Liver (tissue), 9 donors: ENCODE data around the gene LCA5L. TPM values are rescaled to one million over a fixed set of nuclear protein-coding genes. Genes with fewer than 3 reads are reported as not detected.
A peak's percentile ranks its signal among the peaks of the same experiment; 100 is the strongest.

Experiments used
- DNase-seq: peaks from one replicate; pipeline ENCODE4 v3.0.0-alpha.2; 2017; ENCODE audit warnings: low spot score
- H3K27ac ChIP-seq, 2 donors: one replicate each; pipeline ENCODE4 v1.7.0; 2013; ENCODE audit warnings: inconsistent platforms in 2 of 2, low read length in 2 of 2, control low read depth in 1 of 2, low read depth in 1 of 2, mild to moderate bottlenecking in 1 of 2
- H3K27me3 ChIP-seq, 4 donors: one replicate each; pipeline versions ENCODE4 v1.6.1 to v1.7.0; 2013; ENCODE audit warnings: low read length in 3 of 4, inconsistent platforms in 1 of 4, mild to moderate bottlenecking in 1 of 4, moderate library complexity in 1 of 4; ENCODE audit not compliant: control insufficient read depth in 4 of 4, insufficient read depth in 4 of 4
- H3K36me3 ChIP-seq, 4 donors: one replicate each; pipeline versions ENCODE4 v1.6.1 to v1.7.0; 2013; ENCODE audit warnings: low read length in 3 of 4, mild to moderate bottlenecking in 3 of 4, low read depth in 1 of 4, moderate library complexity in 1 of 4; ENCODE audit not compliant: control insufficient read depth in 4 of 4, insufficient read depth in 3 of 4
- H3K4me1 ChIP-seq, 4 donors: one replicate each; pipeline versions ENCODE4 v1.6.1 to v1.7.0; 2013; ENCODE audit warnings: low read length in 3 of 4, mild to moderate bottlenecking in 3 of 4, moderate library complexity in 1 of 4; ENCODE audit not compliant: control insufficient read depth in 4 of 4, insufficient read depth in 4 of 4
- H3K4me3 ChIP-seq, 3 donors: one replicate each; pipeline versions ENCODE4 v1.6.1 to v1.7.0; 2013; ENCODE audit warnings: low read length in 3 of 3, control low read depth in 1 of 3, low read depth in 1 of 3, mild to moderate bottlenecking in 1 of 3
- H3K9ac ChIP-seq, 2 donors: one replicate each; pipeline ENCODE4 v1.7.0; 2013; ENCODE audit warnings: low read length in 2 of 2, mild to moderate bottlenecking in 2 of 2, moderate library complexity in 2 of 2, control low read depth in 1 of 2, low read depth in 1 of 2
- H3K9me3 ChIP-seq, 4 donors: one replicate each; pipeline versions ENCODE4 v1.6.1 to v1.7.0; 2013; ENCODE audit warnings: low read length in 3 of 4; ENCODE audit not compliant: control insufficient read depth in 4 of 4
- ATF3 ChIP-seq: IDR thresholded peaks from 2 replicates; pipeline ENCODE4 v1.6.1; 2016; ENCODE audit warnings: antibody characterized with exemption
- EGR1 ChIP-seq, 2 donors: IDR thresholded peaks; 2 replicates each; pipeline ENCODE4 v1.6.1; 2016 to 2018; ENCODE audit warnings: antibody characterized with exemption in 2 of 2, low read depth in 2 of 2
- FOXA1 ChIP-seq: IDR thresholded peaks from 2 replicates; pipeline ENCODE4 v1.6.1; 2016; ENCODE audit warnings: antibody characterized with exemption
- GABPA ChIP-seq, 2 donors: IDR thresholded peaks in 1 of 2; conservative IDR thresholded peaks in 1 of 2; 2 replicates each; pipeline ENCODE4 v1.6.1; 2016; ENCODE audit warnings: antibody characterized with exemption in 2 of 2, mild to moderate bottlenecking in 1 of 2, moderate library complexity in 1 of 2
- HNF4A ChIP-seq, 2 donors: conservative IDR thresholded peaks; 2 replicates each; pipeline ENCODE4 v1.6.1; 2016; ENCODE audit warnings: antibody characterized with exemption in 2 of 2, mild to moderate bottlenecking in 2 of 2
- HNF4G ChIP-seq: IDR thresholded peaks from 2 replicates; pipeline ENCODE4 v1.6.1; 2016; ENCODE audit warnings: antibody characterized with exemption
- JUND ChIP-seq, 2 donors: IDR thresholded peaks; 2 replicates each; pipeline ENCODE4 v1.6.1; 2016; ENCODE audit warnings: antibody characterized with exemption in 2 of 2
- NR2F2 ChIP-seq: IDR thresholded peaks from 2 replicates; pipeline ENCODE4 v1.6.1; 2016; ENCODE audit warnings: antibody characterized with exemption
- RAD21 ChIP-seq, 2 donors: IDR thresholded peaks; 2 replicates each; pipeline ENCODE4 v1.6.1; 2016; ENCODE audit warnings: antibody characterized with exemption in 2 of 2, mild to moderate bottlenecking in 2 of 2
- SP1 ChIP-seq: IDR thresholded peaks from 2 replicates; pipeline ENCODE4 v1.6.1; 2018; ENCODE audit warnings: antibody characterized with exemption, mild to moderate bottlenecking
- TAF1 ChIP-seq: conservative IDR thresholded peaks from 2 replicates; pipeline ENCODE4 v1.6.1; 2016; ENCODE audit warnings: antibody characterized with exemption, mild to moderate bottlenecking
- YY1 ChIP-seq: IDR thresholded peaks from 2 replicates; pipeline ENCODE4 v1.6.1; 2016; ENCODE audit warnings: antibody characterized with exemption, mild to moderate bottlenecking
- WGBS: extraction: QIAGEN DNeasy Blood & Tissue Kit; methylation state at CpG from one replicate; pipeline ENCODE4 v1.1.7; 2013; 5-methylcytosine and 5-hydroxymethylcytosine counted together
- polyA plus RNA-seq, 2 donors: library from polyadenylated mRNA; stranded (reverse) in 1 of 2; unstranded in 1 of 2; fragments of 200-250 nt in 1 of 2; fragments of >200 nt in 1 of 2; fragmentation: Nextera tagmentation in 1 of 2; extraction: Ambion mirVana in 1 of 2; gene quantifications; one replicate each; pipeline versions ENCODE4 v1.2.1 to v1.2.3, GENCODE V29; 2013 to 2015
- total RNA-seq, 2 donors: library from RNA; depleted of rRNA; stranded (reverse); fragments of >200 nt; gene quantifications; one replicate each; pipeline ENCODE4 v1.2.3, GENCODE V29; 2014
- TF ChIP-seq, protein P1 (sequence below): IDR thresholded peaks from 2 replicates; pipeline ENCODE4 v1.6.1; 2016; ENCODE audit warnings: antibody characterized with exemption
- TF ChIP-seq, protein P2 (sequence below): IDR thresholded peaks from 2 replicates; pipeline ENCODE4 v1.6.1; 2016; ENCODE audit warnings: antibody characterized with exemption, mild to moderate bottlenecking
- TF ChIP-seq, protein P3 (sequence below): IDR thresholded peaks from 2 replicates; pipeline ENCODE4 v1.6.1; 2016; ENCODE audit warnings: antibody characterized with exemption
- donor health status: healthy.
- donor health status: healthy.
- donor health status: healthy.
- donor health status: healthy.
- donor health status: healthy.

LCA5L gene
- total and polyA plus RNA-seq, 4 donors: 0.19 to 1.6 (median 0.99) TPM

DNA sequence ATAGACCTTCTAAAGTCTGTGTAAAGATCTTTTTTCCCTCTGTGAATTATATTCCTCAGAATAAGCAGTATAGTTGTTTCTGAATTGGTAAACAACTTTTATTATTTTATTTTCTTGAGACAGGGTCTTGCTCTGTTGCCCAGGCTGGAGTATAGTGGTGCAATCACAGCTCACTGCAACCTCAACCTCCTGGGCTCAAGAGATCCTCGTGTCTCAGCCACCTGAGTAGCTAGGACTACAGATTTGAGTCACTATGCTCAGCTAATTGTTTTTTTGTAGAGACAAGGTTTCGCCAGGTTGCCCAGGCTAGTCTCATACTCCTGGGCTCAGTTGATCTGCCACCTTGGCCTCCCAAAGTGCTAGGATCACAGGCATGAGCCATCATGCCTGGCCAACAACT, 70.1 kb downstream of the LCA5L start:
- Histone ChIP-seq H3K27me3 (no peaks in the 10 kb centered on the region), H3K9ac (no peak overlapping the region), H3K27ac (no peak overlapping the region), H3K4me1 (peaks cover 0 to 6% (median 1%) of the 10 kb centered on the region in 4 donors), H3K36me3 (no peaks in the 10 kb centered on the region), H3K4me3 (no peak overlapping the region), H3K9me3 (no peaks in the 10 kb centered on the region)
- DNase-seq: no peak
- TF ChIP-seq JUND (IDR thresholded peaks at IDR 0.05) (no peak), RAD21 (IDR thresholded peaks at IDR 0.05) (no peak), HNF4G (no peak), NR2F2 (no peak), YY1 (no peak), GABPA (IDR thresholded peaks at IDR 0.05 in 1 of 2, conservative IDR thresholded peaks at IDR 0.05 in 1 of 2) (no peak), FOXA1 (no peak), EGR1 (IDR thresholded peaks at IDR 0.05; ENCODE audit: low read depth in 2 of 2) (no peak)
- TF ChIP-seq, protein P1, sequence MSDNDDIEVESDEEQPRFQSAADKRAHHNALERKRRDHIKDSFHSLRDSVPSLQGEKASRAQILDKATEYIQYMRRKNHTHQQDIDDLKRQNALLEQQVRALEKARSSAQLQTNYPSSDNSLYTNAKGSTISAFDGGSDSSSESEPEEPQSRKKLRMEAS: no peak
- TF ChIP-seq, protein P2, sequence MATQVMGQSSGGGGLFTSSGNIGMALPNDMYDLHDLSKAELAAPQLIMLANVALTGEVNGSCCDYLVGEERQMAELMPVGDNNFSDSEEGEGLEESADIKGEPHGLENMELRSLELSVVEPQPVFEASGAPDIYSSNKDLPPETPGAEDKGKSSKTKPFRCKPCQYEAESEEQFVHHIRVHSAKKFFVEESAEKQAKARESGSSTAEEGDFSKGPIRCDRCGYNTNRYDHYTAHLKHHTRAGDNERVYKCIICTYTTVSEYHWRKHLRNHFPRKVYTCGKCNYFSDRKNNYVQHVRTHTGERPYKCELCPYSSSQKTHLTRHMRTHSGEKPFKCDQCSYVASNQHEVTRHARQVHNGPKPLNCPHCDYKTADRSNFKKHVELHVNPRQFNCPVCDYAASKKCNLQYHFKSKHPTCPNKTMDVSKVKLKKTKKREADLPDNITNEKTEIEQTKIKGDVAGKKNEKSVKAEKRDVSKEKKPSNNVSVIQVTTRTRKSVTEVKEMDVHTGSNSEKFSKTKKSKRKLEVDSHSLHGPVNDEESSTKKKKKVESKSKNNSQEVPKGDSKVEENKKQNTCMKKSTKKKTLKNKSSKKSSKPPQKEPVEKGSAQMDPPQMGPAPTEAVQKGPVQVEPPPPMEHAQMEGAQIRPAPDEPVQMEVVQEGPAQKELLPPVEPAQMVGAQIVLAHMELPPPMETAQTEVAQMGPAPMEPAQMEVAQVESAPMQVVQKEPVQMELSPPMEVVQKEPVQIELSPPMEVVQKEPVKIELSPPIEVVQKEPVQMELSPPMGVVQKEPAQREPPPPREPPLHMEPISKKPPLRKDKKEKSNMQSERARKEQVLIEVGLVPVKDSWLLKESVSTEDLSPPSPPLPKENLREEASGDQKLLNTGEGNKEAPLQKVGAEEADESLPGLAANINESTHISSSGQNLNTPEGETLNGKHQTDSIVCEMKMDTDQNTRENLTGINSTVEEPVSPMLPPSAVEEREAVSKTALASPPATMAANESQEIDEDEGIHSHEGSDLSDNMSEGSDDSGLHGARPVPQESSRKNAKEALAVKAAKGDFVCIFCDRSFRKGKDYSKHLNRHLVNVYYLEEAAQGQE: no peak
- TF ChIP-seq, protein P3, sequence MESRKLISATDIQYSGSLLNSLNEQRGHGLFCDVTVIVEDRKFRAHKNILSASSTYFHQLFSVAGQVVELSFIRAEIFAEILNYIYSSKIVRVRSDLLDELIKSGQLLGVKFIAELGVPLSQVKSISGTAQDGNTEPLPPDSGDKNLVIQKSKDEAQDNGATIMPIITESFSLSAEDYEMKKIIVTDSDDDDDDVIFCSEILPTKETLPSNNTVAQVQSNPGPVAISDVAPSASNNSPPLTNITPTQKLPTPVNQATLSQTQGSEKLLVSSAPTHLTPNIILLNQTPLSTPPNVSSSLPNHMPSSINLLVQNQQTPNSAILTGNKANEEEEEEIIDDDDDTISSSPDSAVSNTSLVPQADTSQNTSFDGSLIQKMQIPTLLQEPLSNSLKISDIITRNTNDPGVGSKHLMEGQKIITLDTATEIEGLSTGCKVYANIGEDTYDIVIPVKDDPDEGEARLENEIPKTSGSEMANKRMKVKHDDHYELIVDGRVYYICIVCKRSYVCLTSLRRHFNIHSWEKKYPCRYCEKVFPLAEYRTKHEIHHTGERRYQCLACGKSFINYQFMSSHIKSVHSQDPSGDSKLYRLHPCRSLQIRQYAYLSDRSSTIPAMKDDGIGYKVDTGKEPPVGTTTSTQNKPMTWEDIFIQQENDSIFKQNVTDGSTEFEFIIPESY: no peak
- 89% methylated on average over 2 of the region's 2 CpGs for WGBS

DNA sequence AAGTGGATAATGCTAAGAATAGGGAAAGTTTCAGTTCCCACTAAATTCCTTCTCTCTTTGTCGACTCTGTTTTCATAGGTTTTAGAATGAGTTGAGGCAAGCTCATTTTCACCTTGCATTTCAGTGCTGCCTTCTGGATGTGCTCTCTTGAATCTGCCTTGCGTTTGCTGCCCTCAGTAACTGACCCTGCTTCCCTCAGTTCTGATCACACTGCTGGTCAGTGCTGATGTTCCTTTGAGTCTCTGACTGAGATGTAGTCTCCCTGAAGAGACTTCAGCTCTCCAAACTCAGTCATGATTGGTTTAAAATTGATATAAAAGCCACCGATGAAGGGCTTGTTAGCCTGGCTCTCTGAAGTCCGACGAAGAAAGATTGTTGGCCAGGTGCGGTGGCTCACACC, 71.5 kb downstream of the LCA5L start:
- TF ChIP-seq RAD21 (IDR thresholded peaks at IDR 0.05) (no peak), HNF4A (conservative IDR thresholded peaks at IDR 0.05) (no peak), NR2F2 (no peak), TAF1 (no peak), SP1 (no peak), YY1 (no peak), GABPA (IDR thresholded peaks at IDR 0.05 in 1 of 2, conservative IDR thresholded peaks at IDR 0.05 in 1 of 2) (no peak), FOXA1 (no peak), EGR1 (IDR thresholded peaks at IDR 0.05; ENCODE audit: low read depth in 2 of 2) (no peak), HNF4G (no peak), JUND (IDR thresholded peaks at IDR 0.05) (no peak), ATF3 (no peak)
- TF ChIP-seq, protein P3: no peak
- TF ChIP-seq, protein P2: no peak
- no peak overlapping the region for H3K4me3 ChIP-seq
- H3K4me1 ChIP-seq: peaks cover 0 to 2% (median 0%) of the 10 kb centered on the region in 4 donors
- peak overlapping the region in 1 of 2 donors; percentile 27 for H3K9ac ChIP-seq
- no peak for DNase-seq
- H3K27me3 ChIP-seq: no peaks in the 10 kb centered on the region
- no peak overlapping the region for H3K27ac ChIP-seq
- H3K36me3 ChIP-seq: no peaks in the 10 kb centered on the region
- H3K9me3 ChIP-seq: no peaks in the 10 kb centered on the region
- 76% methylated on average over 6 of the region's 6 CpGs for WGBS
